ENCODE measurements around the gene OLIG1.

GRCh38 chr21:33064623-33065390 lies 5.1 kb upstream of the OLIG1 start:
- TF ChIP-seq CTCF (conservative IDR thresholded peaks at IDR 0.05; ENCODE audit: low read depth, low read length) (no peak), EZH2 (IDR thresholded peaks at IDR 0.05; ENCODE audit: low read length, unreplicated experiment) (no peak), EZH2phosphoT487 (IDR thresholded peaks at IDR 0.05; ENCODE audit: borderline replicate concordance, low read length) (no peak)

Data from PC-3 (cell line).